ENCODE measurements around the gene NPVF. TPM values are rescaled to one million over a fixed set of nuclear protein-coding genes. Genes with fewer than 3 reads are reported as not detected.

Gene NPVF
- polyA plus RNA-seq, 3 donors = not detected

DNA sequence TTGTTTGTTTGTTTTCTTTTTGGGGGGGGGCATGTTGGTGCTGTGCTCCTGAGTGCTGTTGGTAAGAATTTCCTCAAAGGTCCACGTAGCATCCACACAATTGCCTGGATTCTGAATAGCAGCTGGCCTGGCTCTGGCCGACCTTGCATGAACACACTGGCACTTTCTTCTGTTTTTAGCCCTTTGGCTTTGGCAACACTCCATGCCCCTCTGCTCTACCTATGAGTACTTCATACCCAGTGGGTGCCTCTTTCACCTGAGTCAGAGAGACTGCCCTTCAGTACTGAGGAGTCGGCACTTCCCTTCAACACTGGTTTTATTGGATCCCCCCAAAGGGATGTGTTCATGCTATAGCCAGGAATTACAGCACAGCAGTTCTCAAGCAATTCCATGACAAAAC lies 7.2 kb upstream of the NPVF start:
- no peak for DNase-seq

- no peak for DNase-seq
Measured at GRCh38 chr7:25234336-25234735, 6.0 kb upstream of the NPVF start.

DNA sequence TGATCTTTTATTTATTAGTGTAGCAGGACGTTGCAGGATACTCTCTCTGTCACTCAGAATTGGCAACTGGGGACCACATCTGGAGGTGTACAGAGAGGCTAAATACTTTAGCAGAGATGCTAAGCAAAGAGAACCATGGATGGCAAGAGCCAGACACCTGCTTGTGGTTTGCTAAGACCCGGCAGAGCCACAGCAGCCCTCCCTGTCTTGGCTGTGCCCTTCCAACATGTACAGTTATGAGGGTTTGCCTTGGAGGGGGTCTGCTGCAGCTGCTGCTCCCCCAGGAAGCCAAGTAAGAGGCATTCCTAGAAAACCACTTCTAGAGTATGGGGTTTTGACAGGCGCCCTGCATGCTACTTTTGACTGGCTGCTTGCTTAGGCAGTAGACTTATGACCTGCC lies 5.1 kb downstream of the NPVF start:
- no peak for DNase-seq

DNA sequence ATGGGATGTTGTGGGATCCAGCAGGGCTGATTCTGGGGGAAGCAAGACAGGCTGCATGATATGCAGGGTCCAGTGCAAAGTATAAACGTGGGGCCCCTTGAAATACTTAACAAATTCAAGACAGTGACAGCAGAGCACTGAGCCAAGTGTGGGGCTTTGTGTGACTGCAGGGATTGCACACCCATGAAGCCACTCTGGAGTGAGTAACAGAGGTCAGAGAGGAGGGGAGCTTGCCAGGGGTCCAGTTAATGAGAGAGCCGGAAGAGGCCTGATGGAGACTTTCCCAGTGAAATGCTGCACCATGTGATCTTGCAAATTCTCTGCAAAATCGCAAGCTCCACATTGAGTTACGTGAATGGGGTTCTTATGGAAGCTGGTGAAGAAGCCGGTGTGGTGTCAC lies 5.6 kb downstream of the NPVF start:
- DNase-seq = no peak

- DNase-seq = no peak
Measured at GRCh38 chr7:25221009-25221408, 7.3 kb downstream of the NPVF start.

DNA sequence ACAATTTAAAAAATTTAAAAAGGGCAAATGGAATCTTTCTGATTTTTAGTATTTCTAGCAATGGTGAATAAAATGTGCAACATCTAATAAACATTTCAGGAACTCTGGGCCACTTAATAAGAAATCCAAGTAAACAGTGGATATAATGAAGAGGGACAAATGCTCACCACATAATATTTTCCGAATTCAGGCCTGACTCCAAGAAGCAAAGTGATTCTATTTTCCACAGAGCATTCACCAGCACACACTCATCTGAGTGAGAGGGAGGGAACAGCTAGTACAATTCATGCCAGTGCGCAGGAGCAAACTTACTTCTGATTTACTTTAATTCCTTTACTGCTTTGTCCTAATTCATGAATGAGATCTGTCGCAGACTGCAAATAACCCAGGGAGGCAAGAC lies 10.1 kb downstream of the NPVF start:
- no peak for DNase-seq

- peak; percentile 58 for DNase-seq
Measured at GRCh38 chr7:25216837-25217236, 11.4 kb downstream of the NPVF start.

- no peak for DNase-seq
Measured at GRCh38 chr7:25215694-25216335, 12.5 kb downstream of the NPVF start.

GRCh38 chr7:25208525-25209221 lies 19.6 kb downstream of the NPVF start:
- no peak for DNase-seq

- no peak for DNase-seq
Measured at GRCh38 chr7:25207887-25208286, 20.4 kb downstream of the NPVF start.

DNA sequence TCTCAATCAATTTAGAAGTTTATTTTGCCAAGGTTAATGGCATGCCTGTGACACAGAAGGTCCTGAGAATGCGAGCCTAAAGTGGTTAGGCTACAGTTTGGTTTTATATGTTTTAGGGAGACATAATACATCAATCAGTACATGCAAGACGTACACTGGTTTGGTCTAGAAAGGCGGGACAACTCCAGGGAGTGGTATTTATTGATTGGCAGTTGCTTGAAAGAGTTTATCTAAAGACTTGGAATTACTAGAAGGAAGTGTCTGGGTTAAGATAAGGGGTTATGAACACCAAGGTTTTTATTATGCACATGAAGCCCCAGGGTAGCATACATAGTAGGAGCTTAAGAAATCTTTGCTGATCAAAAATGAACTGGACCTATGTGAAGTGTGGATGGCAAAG lies 21.5 kb downstream of the NPVF start:
- no peak for DNase-seq

- DNase-seq = no peak
Measured at GRCh38 chr7:25196132-25196896, 32.0 kb downstream of the NPVF start.

GRCh38 chr7:25194036-25194435 lies 34.2 kb downstream of the NPVF start:
- no peak for DNase-seq

DNA sequence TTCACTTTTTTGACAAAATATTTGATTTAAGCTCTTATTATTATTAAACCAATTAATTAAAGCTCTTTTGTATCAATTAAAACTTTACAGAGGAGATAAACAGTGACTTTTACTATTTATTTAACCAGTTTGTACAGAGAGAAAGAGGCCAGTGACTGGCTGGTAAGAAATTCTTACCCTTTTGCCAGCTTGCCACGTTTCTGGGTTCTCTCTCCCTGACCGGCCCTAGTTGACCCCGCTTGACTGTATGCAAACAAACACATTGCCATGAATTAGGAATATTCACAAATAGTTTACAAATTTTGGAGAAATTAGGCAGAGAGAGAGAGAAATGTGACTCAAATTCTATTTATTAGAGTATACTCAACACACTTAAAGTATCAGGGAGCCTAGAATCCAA lies 36.2 kb downstream of the NPVF start:
- no peak for DNase-seq

DNA sequence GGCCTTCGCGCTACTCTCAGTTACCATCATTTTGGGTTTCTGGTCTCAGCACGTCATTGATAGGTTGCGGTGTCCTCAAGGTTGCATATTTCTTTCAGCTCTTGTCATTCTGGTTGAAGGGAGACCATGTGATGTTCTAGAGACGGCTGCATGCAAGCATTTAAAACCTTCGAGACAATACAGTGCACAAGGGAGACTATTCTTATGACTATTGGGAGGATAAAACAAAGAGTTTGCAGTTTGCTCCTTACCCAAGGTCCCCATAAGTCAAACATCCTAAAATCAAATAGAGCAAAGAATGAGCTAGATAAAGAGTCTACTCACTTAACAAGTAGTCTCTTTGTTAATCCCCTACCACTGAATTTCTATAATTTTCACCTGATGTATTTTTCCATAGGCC lies 39.1 kb downstream of the NPVF start:
- DNase-seq = no peak

- no peak for DNase-seq
Measured at GRCh38 chr7:25187932-25188331, 40.4 kb downstream of the NPVF start.

DNA sequence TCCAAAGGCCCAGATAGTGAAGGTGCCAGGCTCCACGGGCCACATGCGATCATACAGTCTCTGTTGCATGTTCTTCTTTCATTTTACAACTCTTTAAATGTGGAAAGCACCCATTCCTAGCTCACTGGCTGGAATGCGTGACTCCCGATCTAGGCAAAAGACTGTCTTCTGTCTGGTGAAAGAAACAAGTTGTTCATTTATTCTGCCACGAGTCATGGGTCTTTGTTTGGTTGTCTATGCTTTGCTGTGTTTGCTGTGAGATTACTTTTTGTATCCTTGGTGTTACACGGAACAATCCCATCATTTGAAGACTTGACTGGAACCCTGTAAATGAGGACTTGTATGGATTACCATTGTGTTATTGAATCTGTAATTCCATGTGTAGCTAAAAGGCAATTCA lies 41.9 kb downstream of the NPVF start:
- DNase-seq = no peak

GRCh38 chr7:25181532-25181931 lies 46.8 kb downstream of the NPVF start:
- no peak for DNase-seq

- no peak for DNase-seq
Measured at GRCh38 chr7:25180946-25181345, 47.3 kb downstream of the NPVF start.

- DNase-seq = no peak
Measured at GRCh38 chr7:25180592-25180923, 47.7 kb downstream of the NPVF start.

GRCh38 chr7:25179771-25180591 lies 48.3 kb downstream of the NPVF start:
- DNase-seq = peak; percentile 85

DNA sequence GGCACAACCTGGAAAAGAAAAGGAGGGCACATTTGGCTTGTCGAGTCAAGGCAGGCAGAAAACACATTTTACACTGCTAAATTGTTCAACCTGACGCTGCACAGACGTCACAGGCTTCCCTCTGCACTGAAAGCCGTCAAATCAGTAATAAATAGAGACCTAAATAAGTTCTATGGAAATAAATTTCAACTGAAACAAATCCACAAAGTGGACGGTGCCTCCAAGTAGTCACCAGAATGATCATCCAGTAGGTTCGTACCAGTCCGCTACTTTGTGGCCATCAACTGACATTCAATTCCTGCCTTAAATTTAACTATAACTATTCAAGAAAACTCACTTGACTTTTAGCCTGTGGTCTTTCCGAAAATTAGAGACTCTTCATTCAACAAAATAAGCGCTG lies 49.0 kb downstream of the NPVF start:
- no peak for DNase-seq
